Measurements from ENCODE around the gene HHIPL1. TPM values are rescaled to one million over a fixed set of nuclear protein-coding genes. Genes with fewer than 3 reads are reported as not detected.

The HHIPL1 gene
- total and polyA plus RNA-seq, 4 donors = 0.31 to 4.0 (median 1.1) TPM

GRCh38 chr14:99667045-99667444 is 22.1 kb downstream of the HHIPL1 start:
- no peaks in the 10 kb centered on the region for H3K4me1 ChIP-seq (ENCODE audit: control insufficient read depth in 5 of 5, insufficient read depth in 5 of 5, low read length in 5 of 5)
- ATAC-seq (ENCODE audit: insufficient read depth, low FRiP score) (no peak), DNase-seq (no peak)
- TF ChIP-seq CTCF (IDR thresholded peaks at IDR 0.05; ENCODE audit: control extremely low read depth, extremely low read depth) = no peak
- peaks cover 0 to 8% (median 3%) of the 10 kb centered on the region in 4 donors for H3K36me3 ChIP-seq (ENCODE audit: control insufficient read depth in 4 of 4, insufficient read depth in 4 of 4, low read length in 4 of 4)
- no peak overlapping the region for H3K27ac ChIP-seq (ENCODE audit: low read depth in 1 of 2, low read length in 1 of 2)
- no peak overlapping the region for H3K9ac ChIP-seq (ENCODE audit: insufficient read depth in 1 of 2, low read length in 2 of 2)
- 49 to 66% methylated on average over 2 of the region's 2 CpGs for WGBS, 2 donors
- no peaks in the 10 kb centered on the region for H3K9me3 ChIP-seq (ENCODE audit: control insufficient read depth in 4 of 4, insufficient read depth in 3 of 4, low read length in 3 of 4)
- H3K27me3 ChIP-seq (ENCODE audit: control insufficient read depth in 3 of 3, insufficient read depth in 3 of 3, low read length in 2 of 3) = no peaks in the 10 kb centered on the region
- H3K4me3 ChIP-seq = no peak overlapping the region

GRCh38 chr14:99667821-99668220 is 22.9 kb downstream of the HHIPL1 start:
- DNase-seq (no peak), ATAC-seq (ENCODE audit: insufficient read depth, low FRiP score) (no peak)
- H3K9ac ChIP-seq (ENCODE audit: insufficient read depth in 1 of 2, low read length in 2 of 2) = no peak overlapping the region
- H3K27me3 ChIP-seq (ENCODE audit: control insufficient read depth in 3 of 3, insufficient read depth in 3 of 3, low read length in 2 of 3) = no peaks in the 10 kb centered on the region
- no peak for TF ChIP-seq CTCF (IDR thresholded peaks at IDR 0.05; ENCODE audit: control extremely low read depth, extremely low read depth)
- peaks cover 0 to 3% (median 2%) of the 10 kb centered on the region in 4 donors for H3K36me3 ChIP-seq (ENCODE audit: control insufficient read depth in 4 of 4, insufficient read depth in 4 of 4, low read length in 4 of 4)
- H3K27ac ChIP-seq (ENCODE audit: low read depth in 1 of 2, low read length in 1 of 2) = no peak overlapping the region
- no peaks in the 10 kb centered on the region for H3K9me3 ChIP-seq (ENCODE audit: control insufficient read depth in 4 of 4, insufficient read depth in 3 of 4, low read length in 3 of 4)
- WGBS, 2 donors = 89 to 95% methylated on average over 9 of the region's 9 CpGs
- H3K4me3 ChIP-seq = no peak overlapping the region
- peaks cover 0 to 2% (median 0%) of the 10 kb centered on the region in 5 donors for H3K4me1 ChIP-seq (ENCODE audit: control insufficient read depth in 5 of 5, insufficient read depth in 5 of 5, low read length in 5 of 5)

- WGBS, 2 donors = 87 to 90% methylated on average over 24 to 27 of the region's 27 CpGs
- H3K36me3 ChIP-seq (ENCODE audit: control insufficient read depth in 4 of 4, insufficient read depth in 4 of 4, low read length in 4 of 4) = peaks cover 0 to 3% (median 2%) of the 10 kb centered on the region in 4 donors
- H3K4me1 ChIP-seq (ENCODE audit: control insufficient read depth in 5 of 5, insufficient read depth in 5 of 5, low read length in 5 of 5) = peaks cover 0 to 4% (median 0%) of the 10 kb centered on the region in 5 donors
- H3K9ac ChIP-seq (ENCODE audit: insufficient read depth in 1 of 2, low read length in 2 of 2) = no peak overlapping the region
- no peaks in the 10 kb centered on the region for H3K27me3 ChIP-seq (ENCODE audit: control insufficient read depth in 3 of 3, insufficient read depth in 3 of 3, low read length in 2 of 3)
- H3K4me3 ChIP-seq = no peak overlapping the region
- H3K9me3 ChIP-seq (ENCODE audit: control insufficient read depth in 4 of 4, insufficient read depth in 3 of 4, low read length in 3 of 4) = no peaks in the 10 kb centered on the region
- no peak for TF ChIP-seq CTCF (IDR thresholded peaks at IDR 0.05; ENCODE audit: control extremely low read depth, extremely low read depth)
- ATAC-seq (ENCODE audit: insufficient read depth, low FRiP score) = no peak
- no peak for DNase-seq
- H3K27ac ChIP-seq (ENCODE audit: low read depth in 1 of 2, low read length in 1 of 2) = no peak overlapping the region
These were observed 23.7 kb downstream of the HHIPL1 start for GRCh38 chr14:99668307-99669295.
